ENCODE data around the gene MRPS27.

MRPS27 gene

DNA sequence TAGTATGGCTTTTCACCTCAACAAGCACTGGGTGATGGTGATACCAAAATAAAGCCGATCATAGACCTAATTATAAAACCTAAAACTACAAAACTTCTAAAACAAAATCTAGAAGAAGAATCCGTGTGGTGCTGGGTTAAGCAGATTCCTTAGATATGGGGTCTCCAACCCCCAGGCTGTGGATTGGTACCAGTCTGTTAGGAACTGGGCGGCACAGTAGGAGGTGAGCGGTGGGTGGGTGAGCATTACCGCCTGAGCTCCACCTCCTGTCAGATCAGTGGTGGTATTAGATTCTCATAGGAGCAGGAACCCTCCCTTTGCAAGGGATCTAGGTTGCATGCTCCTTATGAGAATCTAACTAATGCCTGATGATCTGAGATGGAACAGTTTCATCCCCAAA is 33.2 kb downstream of the MRPS27 start:
- DNase-seq = no peak

DNA sequence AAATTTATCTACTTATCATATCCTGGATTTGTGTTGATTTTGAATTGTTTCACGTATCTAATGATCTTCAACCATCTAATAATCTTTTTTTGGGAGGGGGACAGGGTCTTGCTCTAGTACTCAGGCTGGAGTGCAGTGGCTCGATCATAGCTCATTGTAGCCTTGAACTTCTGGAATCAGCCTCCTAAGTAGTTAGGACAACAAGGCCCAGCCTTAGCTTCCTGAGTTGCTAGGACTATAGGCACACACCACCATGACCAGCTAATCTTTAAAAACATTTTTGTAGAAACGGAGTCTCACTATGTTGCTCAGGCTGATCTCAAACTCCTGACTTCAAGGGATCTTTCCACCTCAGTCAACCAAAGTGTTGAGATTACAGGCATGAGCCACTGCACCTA is 34.6 kb downstream of the MRPS27 start:
- DNase-seq = no peak

DNA sequence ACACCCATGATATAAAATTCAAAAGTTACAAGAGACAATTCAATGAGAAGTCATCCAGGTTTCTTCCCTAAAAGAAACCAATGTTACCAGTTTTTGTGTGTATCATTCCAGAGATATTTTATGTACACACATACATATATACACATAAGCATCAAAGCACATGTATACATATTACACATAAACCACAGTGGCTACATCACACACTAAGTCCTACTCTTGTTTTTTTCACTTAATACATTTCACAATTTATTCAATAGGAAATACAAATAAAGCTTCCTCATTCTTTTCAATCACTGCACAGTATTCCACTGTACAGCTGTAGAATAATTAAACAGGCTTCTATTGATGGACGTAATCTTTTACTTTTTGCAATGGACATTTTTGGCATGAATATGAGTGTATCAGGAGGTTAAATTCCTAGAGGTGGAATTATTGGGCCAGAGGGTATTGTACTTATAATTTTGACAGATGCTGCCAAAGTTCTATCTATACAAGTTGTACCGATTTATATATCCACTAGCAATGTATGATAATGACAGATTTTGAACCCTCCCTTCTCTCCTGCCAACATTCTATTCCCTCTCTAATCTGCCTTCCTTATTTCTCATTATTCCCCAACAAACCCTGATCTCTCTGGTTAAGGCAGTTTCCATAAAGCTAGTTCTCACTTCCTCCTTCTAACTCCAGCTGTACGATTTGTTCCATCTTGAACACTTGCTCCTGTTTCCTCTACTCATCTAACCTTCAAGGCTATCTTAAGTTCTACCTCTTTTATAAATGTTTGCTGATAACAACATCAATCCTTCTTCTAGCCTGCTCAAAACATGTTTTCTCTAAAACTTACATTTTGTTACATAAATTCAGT is 35.2 kb downstream of the MRPS27 start:
- DNase-seq = no peak

DNA sequence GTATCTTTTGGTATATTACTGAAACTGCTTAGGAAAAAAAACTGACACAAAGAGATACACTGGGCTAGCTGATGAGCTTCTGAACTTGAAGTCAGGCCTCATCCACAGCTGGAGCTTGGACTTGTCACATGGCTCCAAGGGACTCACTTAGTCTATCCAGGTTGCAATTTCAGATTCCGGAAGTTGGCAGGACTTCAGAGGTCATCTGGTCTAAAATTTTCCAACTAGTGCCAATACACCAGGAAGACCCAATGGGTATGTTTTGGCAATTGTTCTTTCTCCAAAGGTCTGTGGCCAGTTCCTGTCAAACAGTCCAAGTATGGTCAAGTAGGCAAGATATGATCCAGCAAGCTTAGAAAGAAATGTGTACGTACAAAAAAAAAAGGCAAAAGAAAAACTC is 36.7 kb downstream of the MRPS27 start:
- DNase-seq = no peak

DNA sequence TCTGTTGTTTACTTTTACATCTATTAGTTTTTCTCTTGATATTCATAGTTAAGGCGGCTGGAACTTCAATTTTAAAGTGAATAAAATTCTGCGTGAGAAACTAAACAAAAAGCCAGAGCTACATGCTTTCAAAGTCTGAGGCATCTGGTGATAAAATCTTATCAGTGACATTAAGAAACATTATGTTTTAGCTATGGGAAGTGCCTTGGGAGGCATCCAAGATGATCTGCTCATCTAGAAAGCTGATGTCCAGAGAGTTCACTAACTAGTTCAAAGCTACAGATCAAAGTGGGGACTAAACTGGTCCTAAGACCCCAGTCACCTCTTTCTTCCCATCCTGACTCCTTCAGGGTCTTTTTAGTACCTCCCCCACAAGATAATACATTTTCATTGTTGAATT is 37.2 kb downstream of the MRPS27 start:
- DNase-seq = no peak

DNA sequence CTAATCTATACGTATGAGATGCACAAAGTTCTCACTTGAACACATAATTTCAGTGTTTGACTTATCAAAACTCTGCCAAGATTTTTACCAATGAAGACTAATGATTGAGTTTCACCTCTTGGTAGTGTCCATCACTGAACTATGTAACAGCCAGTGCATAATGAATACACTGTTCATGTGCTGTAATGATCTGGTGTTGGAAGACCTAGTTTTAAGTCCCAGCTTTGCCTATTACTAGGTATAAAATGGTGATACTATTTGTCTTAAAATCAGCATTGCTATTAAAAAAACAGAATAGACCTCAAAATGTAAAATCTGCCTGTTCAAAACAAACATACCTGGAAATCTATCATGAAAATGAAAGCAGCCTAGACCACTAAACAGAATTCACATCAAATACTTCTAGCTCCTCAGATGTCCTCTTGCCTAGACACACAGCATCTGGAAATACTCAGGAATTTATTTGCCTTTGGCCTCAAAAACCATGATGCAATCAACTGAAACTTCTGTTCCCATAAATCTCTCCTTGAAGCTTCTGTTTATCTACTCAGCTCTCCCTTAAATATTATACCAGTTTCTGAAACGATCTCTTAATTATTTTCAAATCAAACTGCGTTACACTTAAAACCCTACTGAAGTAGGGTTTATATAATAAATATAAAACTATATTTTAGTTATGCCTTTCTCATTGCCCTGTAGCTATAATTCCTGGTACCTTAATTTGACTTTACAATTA is 38.1 kb downstream of the MRPS27 start:
- DNase-seq = no peak

DNA sequence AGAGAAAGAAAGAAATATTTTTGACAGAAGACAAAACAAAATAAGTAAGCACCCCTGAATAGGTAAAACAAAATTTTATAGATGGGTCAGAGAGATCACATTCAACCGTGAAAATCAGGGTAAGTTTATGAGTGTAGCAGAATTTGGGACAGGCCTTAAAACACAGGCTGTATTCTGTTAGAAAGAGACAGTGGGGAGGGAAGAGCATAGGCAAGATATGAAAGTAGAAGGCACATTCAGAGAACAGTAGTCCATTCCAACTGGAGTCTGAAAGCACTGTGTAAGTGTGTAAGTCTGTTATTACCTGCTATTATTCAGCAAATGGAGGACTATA is 38.6 kb downstream of the MRPS27 start:
- no peak for DNase-seq

DNA sequence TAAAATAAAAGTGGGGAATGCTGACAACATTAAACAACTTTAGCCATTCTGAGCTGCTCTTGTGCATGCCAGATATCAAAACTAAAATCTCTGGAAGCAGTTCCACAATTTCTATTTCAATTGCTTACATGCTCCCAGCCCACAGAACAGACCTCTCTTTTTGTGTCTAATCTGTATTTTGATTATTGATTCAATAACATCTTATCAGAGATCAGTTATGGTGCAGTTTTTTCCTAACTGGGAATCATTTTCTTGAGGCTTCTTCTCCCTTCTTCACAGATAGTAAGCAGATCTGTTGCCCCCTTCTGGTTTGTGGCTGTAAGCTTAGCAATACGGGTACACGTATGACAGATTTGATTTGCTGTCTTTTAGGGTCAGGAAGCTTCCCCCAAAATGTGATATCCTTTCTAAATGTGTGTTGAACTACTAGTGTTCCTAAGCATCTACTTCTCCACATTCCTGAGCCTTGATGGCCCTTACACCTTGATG is 39.4 kb downstream of the MRPS27 start:
- DNase-seq = peak; percentile 23

DNA sequence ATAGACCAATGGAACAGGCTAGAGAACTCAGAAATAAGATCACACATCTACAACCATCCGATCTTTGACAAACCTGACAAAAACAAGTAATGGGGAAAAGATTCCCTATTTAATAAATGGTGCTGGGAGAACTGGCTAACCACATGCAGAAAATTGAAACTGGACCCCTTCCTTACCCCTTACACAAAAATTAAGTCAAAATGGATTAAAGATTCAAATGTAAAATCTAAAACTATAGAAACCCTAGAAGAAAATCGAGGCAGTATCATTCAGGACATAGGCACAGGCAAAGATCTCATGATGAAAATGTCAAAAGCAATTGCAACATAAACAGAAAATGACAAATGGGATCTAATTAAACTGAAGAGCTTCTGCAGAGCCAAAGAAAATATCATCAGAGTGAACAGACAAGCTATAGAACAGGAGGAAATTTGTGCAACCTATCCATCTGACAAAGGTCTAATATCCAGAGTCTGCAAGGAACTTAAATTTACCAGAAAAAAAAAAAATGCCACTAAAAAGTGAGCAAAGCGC is 43.8 kb downstream of the MRPS27 start:
- DNase-seq = no peak

DNA sequence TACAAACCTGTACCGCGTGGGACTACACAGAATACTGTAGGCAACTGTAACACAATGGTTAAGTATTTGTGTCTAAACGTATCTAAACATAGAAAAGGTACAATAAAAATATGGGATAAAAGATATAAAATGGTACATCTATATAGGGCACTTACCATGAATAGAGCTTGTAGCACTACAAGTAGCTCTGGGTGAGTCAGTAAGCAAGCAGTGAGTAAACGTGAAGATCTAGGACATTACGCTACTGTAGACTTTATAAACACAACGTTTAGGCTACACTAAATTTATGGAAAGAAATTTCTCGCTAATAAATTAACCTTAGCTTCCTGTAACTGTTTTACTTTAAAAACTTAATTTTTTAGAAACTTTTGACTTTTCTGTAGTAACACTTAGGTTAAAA is 46.5 kb downstream of the MRPS27 start:
- no peak for DNase-seq

DNA sequence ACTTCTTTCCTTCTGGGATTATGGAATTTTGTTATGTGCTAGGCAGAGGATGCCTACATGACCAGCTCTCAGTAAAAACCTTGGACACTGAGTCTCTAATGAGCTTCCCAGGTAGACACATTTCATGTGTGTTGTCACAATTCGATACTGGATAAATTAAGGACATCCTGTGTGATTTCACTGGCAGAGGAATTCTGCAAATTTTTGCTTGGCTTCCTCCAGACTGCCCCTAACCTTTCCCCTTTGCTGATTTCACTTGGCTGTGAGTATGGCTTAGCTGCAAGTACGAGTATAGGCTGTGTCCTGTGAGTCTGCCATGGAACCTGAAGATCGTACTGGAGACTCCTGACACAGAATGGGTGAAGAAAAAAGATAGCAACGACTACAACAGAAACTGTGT is 47.6 kb downstream of the MRPS27 start:
- DNase-seq = no peak

DNA sequence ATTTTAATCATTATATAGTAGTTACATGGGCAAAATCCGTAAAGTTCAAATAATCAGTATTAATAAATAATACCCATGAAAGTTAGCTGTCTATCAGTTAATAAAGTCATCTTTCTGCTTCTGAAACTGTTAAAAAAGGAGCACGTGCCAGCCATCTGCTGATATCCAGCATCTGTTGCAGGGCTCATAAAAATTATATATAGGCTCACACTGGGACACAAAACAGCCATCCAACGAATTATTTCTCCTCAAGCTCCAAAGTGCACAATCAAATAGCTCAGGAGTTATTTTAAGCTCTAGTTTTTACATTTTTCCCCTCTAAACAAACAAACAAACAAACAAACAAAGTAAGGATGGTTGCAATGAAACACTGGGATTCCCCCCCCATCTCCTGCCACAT is 48.3 kb downstream of the MRPS27 start:
- DNase-seq = peak; percentile 51

DNA sequence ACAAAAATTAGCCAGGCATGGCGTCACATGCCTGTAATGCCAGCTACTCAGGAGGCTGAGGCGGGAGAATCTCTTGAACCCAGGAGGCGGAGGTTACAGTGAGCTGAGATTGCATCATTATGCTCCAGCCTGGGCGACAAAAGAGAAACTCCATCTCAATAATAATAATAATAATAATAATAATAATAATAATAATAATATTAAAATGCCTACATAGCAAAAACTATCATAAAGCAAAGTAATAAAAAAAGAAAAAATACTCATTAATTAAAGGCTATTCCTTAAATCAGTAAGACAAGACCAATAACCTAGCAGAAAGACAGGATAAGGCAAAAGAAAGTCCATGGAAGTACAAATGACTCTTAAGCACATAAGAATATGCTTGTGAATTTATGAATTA is 50.0 kb downstream of the MRPS27 start:
- DNase-seq = no peak

DNA sequence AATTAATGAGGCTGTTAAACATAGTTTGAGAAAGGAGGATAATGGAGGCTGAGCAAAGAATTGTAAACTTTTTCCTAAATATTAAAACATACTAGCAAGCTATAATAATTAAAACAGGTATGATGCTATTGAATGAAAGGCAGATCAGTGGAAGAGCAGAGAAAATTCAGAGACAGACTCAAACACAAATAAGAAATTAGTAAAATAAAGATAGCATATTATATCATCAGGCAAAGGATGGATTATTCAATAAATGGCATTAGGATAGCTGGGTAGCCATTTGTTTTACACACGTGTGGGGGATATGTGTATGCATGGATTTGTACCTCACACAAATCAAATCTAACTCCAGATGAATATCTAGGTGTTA is 50.6 kb downstream of the MRPS27 start:
- DNase-seq = no peak

DNA sequence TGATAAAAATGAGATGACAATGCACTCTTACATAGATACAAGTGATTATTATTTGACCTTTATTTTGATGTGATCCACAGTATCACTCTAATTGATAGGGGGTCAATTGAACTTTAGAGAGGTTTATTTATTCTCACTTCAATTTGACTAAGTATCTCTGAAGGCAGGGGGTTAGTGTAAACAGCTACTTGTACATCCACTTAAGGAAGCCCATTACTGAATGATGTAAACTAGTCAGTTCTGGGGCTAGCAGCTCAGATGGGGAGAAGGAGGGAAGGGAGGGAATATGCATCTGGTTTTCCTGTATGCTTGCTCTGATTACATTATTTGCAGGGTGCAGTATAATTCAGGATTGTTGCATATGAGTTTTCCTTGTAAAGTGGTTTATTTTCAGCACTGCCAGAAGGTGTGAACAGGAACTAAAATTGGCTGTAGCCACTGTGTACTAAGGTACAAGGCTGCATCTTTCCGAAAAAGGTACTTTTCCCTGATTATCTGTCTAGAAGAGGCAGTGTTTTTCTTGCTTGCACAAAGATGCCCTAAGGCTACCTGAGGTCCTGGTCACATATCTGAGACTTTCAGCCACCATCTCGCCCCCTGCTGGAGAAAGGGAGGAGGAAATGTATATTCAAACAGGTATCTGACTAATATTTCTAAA is 51.2 kb downstream of the MRPS27 start:
- DNase-seq = no peak

DNA sequence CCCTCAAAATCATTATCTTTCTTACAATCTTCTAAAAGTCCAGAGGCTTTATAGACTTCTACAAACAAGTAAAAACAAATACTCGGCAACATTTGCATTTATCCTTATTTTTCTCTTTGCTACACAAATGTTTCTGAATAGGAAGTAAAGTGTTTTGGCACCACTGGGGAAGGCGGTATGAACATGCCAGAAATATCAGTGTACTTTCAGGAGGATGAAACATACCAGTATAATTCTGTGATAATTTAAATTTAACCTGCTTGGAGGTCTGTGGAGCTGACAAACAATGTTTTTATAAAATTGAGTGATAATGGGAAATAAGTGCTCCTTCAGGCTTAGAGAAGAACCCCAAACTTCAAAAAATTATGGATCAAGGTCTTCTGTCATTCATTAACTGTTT is 51.8 kb downstream of the MRPS27 start:
- no peak for DNase-seq

DNA sequence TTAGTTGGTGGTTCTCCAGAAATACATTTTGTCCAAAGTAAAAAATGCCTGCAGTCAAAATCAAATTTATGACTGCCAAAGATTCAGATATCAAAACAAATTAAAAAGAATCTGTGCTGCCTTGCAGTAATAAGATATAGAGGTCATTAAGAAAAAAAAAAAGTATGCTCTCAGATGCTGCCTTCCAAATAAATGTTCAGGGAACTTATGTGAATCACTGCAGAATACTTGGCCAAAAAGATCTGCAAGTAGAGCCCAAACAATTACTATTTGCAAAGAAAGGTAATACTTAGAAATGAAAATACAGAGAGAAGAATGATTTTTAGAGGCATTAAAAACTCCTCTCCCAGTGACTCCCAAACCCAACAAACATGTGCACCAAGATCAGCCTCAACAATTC is 52.4 kb downstream of the MRPS27 start:
- no peak for DNase-seq

DNA sequence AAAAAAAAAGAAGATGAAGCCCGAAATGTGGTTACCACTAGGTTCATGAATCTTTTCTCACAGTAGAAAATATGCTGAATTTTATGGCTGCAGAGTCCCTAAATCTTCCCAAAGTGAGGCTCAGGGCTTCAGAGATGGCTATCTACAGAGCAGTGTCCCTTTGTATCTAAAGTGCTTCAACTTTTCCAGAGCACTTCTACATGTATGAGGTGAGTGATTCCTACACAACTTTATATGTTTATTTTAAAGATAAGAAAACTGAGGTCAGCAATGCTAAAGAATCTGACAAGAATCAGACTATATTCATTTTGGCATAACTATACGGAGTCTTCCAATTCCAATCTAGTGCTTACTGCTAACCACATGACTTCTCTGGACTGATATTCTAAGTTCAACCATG is 53.2 kb downstream of the MRPS27 start:
- no peak for DNase-seq

DNA sequence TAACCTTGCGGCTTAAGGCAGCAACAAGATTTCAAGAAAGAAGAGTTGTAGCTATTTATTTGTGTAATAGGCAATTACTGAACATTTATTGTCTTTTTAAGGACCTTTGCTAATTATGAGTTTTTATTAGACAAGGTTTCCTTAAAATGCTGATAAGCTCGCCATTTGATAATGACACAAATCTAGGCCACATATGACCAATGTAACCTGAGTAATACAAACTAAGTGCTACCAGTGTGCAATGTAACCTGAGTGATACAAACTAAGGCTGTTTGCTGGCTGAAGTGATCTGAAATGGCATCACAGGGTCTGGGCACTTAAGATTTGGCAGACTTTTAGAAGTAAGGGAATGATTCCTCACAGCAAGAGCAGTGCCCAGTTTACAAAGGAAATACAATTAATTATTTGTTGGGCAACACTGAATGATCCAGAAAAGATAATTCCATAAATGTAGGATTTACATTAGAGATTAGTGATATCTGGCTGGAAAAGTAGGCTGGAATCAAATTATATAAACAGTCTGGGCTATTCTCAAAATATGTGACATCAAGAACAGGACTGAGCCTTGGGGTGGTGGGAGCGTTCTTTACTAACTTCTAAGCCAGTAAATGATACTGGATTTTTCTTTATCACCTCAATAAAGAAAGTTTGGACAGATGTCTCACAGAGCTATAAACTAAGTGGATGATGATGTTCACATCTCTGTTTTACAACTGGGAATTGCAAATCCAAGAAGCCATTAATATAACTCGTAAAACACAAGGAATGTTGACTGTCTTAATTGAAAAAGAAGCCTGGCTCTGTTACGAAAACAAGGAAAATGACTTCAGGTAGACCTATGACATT is 54.8 kb downstream of the MRPS27 start:
- no peak for DNase-seq

DNA sequence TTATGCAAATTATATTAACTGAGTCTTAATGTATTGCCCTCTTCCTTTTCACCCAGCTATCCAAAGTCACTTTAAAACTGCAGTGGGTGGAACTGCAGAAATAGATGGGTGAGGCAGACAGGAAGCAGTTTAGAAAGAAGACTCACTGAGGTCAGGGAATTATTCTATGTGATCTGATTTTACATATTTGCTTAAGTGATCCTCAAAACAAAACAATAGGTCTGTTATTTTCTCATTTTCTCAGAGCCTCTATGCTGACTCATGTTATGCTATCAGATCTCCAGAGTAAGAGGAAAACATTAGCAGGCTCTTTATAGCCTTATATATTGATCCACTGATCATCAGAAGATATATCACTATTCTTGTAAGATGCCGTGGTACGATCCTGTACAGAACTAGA is 63.5 kb downstream of the MRPS27 start:
- DNase-seq = no peak

DNA sequence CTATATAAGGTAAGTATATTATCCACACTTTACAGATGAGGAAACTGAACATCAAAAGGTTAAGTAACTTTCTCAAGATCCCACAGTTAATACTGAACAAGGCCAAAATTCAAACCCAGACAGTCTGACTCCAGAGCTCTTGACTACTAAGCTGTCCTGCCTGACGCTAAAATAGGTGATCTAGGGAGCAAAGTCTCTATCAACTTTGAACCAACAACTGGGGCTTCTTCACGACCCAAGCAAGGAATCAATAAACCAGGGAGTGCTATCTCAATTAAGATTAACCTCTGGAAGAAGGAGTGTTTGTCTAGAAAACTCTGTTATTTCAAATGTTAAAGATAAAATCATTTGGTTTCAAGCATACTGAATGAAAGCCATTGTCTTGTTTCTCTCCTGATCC is 64.4 kb downstream of the MRPS27 start:
- DNase-seq = no peak

DNA sequence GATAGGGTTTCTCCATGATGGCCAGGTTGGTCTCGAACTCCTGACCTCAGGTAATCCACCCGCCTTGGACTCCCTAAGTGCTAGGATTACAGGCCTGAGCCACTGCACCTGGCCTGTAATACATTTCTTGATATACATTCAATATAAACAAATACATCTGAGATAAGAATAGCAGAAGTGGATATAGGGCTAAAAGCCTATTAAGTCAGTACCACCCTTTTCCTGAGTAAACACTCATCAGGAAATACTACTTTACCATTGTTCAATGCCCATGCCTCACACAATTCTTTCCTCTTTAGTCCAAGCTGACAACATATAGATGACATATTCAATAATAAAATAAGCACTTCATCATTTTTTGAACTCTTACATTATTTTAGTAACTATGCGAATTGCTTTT is 64.8 kb downstream of the MRPS27 start:
- DNase-seq = no peak

All from NCI-H1694 (cell line).